SK-N-SH treated with all-trans-retinoic acid at 6 μM for 48 hours (cell line): ENCODE measurements around the gene PRKCQ.

Experiments used
- ATAC-seq: fragments of 200-7000 bp; cut with Tn5 transposase; 3 replicates; pipeline ENCODE4 v1.9.1; 2020; ENCODE audit warnings: mild to moderate bottlenecking, moderate library complexity
- ARNTL ChIP-seq: fragments of 450-650 bp; formaldehyde crosslinking; IDR thresholded peaks from 2 replicates; pipeline ENCODE4 v1.5.0; 2020; ENCODE audit warnings: low read depth, mild to moderate bottlenecking, moderate library complexity, borderline replicate concordance
- BACH2 ChIP-seq: fragments of 250-450 bp; sonication (Bioruptor Pico); IDR thresholded peaks from 2 replicates; pipeline ENCODE4 v1.9.0; 2021; ENCODE audit warnings: mild to moderate bottlenecking, borderline replicate concordance
- CSDC2 ChIP-seq: fragments of 250-450 bp; sonication (Bioruptor Pico); IDR thresholded peaks from 2 replicates; pipeline ENCODE4 v1.5.0; 2020; ENCODE audit warnings: mild to moderate bottlenecking, moderate library complexity
- ESRRG ChIP-seq: fragments of 250-450 bp; sonication (Bioruptor Pico); IDR thresholded peaks from 2 replicates; pipeline ENCODE4 v1.6.1; 2021; ENCODE audit warnings: mild to moderate bottlenecking
- GLIS3 ChIP-seq: fragments of 250-450 bp; sonication (Bioruptor Pico); IDR thresholded peaks from 2 replicates; pipeline ENCODE4 v1.5.0; 2020; ENCODE audit warnings: mild to moderate bottlenecking, moderate library complexity
- ISL1 ChIP-seq: fragments of 250-450 bp; sonication (Bioruptor Pico); IDR thresholded peaks from 2 replicates; pipeline ENCODE4 v2.1.2; 2022; ENCODE audit warnings: mild to moderate bottlenecking, moderate library complexity
- OSR1 ChIP-seq: fragments of 250-450 bp; sonication (Bioruptor Pico); IDR thresholded peaks from 2 replicates; pipeline ENCODE4 v1.8.0; 2022; ENCODE audit warnings: moderate library complexity, mild to moderate bottlenecking, inconsistent platforms
- PPARA ChIP-seq: fragments of 250-450 bp; sonication (Bioruptor Pico); IDR thresholded peaks from 2 replicates; pipeline ENCODE4 v1.5.0; 2020; ENCODE audit warnings: mild to moderate bottlenecking, borderline replicate concordance
- RARB ChIP-seq: fragments of 250-450 bp; sonication (Bioruptor Pico); IDR thresholded peaks from 2 replicates; pipeline ENCODE4 v1.8.0; 2021; ENCODE audit warnings: mild to moderate bottlenecking, moderate library complexity
- SNAI2 ChIP-seq: fragments of 250-450 bp; sonication (Bioruptor Pico); IDR thresholded peaks from 2 replicates; pipeline ENCODE4 v1.5.0; 2020; ENCODE audit warnings: mild to moderate bottlenecking, moderate library complexity
- TOX ChIP-seq: fragments of 250-450 bp; sonication (Bioruptor Pico); IDR thresholded peaks from 2 replicates; pipeline ENCODE4 v1.8.0; 2021; ENCODE audit warnings: mild to moderate bottlenecking, moderate library complexity, borderline replicate concordance
- TSHZ2 ChIP-seq: fragments of 250-450 bp; sonication (Bioruptor Pico); IDR thresholded peaks from 2 replicates; pipeline ENCODE4 v1.5.0; 2020; ENCODE audit warnings: mild to moderate bottlenecking, moderate library complexity
- ZC3H10 ChIP-seq: fragments of 250-450 bp; sonication (Bioruptor Pico); IDR thresholded peaks from 2 replicates; pipeline ENCODE4 v1.5.1; 2021; ENCODE audit warnings: mild to moderate bottlenecking, moderate library complexity
- ZFP3 ChIP-seq: fragments of 250-450 bp; sonication (Bioruptor Pico); IDR thresholded peaks from 2 replicates; pipeline ENCODE4 v1.5.0; 2020; ENCODE audit warnings: mild to moderate bottlenecking, moderate library complexity
- ZFP30 ChIP-seq: fragments of 450-650 bp; formaldehyde crosslinking; IDR thresholded peaks from 2 replicates; pipeline ENCODE4 v1.5.0; 2022; ENCODE audit warnings: mild to moderate bottlenecking, moderate library complexity
- ZNF565 ChIP-seq: fragments of 450-650 bp; formaldehyde crosslinking; conservative IDR thresholded peaks from 2 replicates; pipeline ENCODE4 v1.5.0; 2020; ENCODE audit warnings: low read depth, mild to moderate bottlenecking, moderate library complexity
- ZNF70 ChIP-seq: fragments of 450-650 bp; formaldehyde crosslinking; IDR thresholded peaks from 2 replicates; pipeline ENCODE4 v1.5.0; 2020; ENCODE audit warnings: mild to moderate bottlenecking, moderate library complexity
- ZNF8 ChIP-seq: fragments of 450-650 bp; formaldehyde crosslinking; IDR thresholded peaks from 2 replicates; pipeline ENCODE4 v1.5.0; 2020; ENCODE audit warnings: mild to moderate bottlenecking, moderate library complexity
- TF ChIP-seq, protein P1 (sequence below): fragments of 250-450 bp; sonication (Bioruptor Pico); IDR thresholded peaks from 2 replicates; pipeline ENCODE4 v1.8.0; 2020; ENCODE audit warnings: mild to moderate bottlenecking, moderate library complexity, borderline replicate concordance
- TF ChIP-seq, protein P2 (sequence below): fragments of 250-450 bp; sonication (Bioruptor Pico); IDR thresholded peaks from 2 replicates; pipeline ENCODE4 v1.5.1; 2020; ENCODE audit warnings: low read depth, mild to moderate bottlenecking, moderate library complexity
- TF ChIP-seq, protein P3 (sequence below): fragments of 250-450 bp; sonication (Bioruptor Pico); IDR thresholded peaks from 2 replicates; pipeline ENCODE4 v1.5.1; 2021; ENCODE audit warnings: mild to moderate bottlenecking, moderate library complexity
- TF ChIP-seq, protein P4 (sequence below): fragments of 250-450 bp; sonication (Bioruptor Pico); IDR thresholded peaks from 2 replicates; pipeline ENCODE4 v1.8.0; 2021; ENCODE audit warnings: low read depth, mild to moderate bottlenecking, moderate library complexity, borderline replicate concordance

Gene PRKCQ

DNA sequence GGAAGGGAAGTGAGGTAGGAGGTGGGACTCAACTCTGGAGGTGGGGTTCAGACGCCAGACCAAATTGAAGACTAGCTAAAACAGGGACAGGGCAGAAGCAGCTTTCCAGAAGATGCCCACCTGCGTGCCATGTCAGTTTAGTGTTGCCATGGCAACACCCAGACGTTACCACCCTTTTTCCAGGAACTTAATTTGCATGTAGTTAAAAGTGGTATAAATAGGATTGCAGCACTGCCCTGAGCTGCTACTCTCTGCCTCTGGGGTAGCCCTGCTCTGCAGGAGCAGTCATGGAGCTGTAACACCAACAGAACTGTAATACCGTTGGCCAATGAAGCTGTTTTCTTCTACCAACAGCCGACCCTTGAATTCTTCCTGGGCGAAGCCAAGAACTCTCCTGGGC lies 93.8 kb downstream of the PRKCQ start:
- no peak for ATAC-seq
- TF ChIP-seq, protein P1, sequence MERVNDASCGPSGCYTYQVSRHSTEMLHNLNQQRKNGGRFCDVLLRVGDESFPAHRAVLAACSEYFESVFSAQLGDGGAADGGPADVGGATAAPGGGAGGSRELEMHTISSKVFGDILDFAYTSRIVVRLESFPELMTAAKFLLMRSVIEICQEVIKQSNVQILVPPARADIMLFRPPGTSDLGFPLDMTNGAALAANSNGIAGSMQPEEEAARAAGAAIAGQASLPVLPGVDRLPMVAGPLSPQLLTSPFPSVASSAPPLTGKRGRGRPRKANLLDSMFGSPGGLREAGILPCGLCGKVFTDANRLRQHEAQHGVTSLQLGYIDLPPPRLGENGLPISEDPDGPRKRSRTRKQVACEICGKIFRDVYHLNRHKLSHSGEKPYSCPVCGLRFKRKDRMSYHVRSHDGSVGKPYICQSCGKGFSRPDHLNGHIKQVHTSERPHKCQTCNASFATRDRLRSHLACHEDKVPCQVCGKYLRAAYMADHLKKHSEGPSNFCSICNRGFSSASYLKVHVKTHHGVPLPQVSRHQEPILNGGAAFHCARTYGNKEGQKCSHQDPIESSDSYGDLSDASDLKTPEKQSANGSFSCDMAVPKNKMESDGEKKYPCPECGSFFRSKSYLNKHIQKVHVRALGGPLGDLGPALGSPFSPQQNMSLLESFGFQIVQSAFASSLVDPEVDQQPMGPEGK (CRISPR knock-in tag) = no peak
- no peak for TF ChIP-seq ESRRG (CRISPR knock-in tag)
- TF ChIP-seq ZNF565 = no peak
- TF ChIP-seq ZFP30 = no peak
- TF ChIP-seq ZNF8 = no peak
- TF ChIP-seq RARB = no peak
- no peak for TF ChIP-seq ZFP3
- TF ChIP-seq, protein P2, sequence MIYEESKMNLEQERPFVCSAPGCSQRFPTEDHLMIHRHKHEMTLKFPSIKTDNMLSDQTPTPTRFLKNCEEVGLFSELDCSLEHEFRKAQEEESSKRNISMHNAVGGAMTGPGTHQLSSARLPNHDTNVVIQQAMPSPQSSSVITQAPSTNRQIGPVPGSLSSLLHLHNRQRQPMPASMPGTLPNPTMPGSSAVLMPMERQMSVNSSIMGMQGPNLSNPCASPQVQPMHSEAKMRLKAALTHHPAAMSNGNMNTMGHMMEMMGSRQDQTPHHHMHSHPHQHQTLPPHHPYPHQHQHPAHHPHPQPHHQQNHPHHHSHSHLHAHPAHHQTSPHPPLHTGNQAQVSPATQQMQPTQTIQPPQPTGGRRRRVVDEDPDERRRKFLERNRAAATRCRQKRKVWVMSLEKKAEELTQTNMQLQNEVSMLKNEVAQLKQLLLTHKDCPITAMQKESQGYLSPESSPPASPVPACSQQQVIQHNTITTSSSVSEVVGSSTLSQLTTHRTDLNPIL = no peak
- TF ChIP-seq TOX (CRISPR knock-in tag) = no peak
- TF ChIP-seq ISL1 = no peak
- TF ChIP-seq BACH2 (CRISPR knock-in tag) = no peak
- TF ChIP-seq, protein P3, sequence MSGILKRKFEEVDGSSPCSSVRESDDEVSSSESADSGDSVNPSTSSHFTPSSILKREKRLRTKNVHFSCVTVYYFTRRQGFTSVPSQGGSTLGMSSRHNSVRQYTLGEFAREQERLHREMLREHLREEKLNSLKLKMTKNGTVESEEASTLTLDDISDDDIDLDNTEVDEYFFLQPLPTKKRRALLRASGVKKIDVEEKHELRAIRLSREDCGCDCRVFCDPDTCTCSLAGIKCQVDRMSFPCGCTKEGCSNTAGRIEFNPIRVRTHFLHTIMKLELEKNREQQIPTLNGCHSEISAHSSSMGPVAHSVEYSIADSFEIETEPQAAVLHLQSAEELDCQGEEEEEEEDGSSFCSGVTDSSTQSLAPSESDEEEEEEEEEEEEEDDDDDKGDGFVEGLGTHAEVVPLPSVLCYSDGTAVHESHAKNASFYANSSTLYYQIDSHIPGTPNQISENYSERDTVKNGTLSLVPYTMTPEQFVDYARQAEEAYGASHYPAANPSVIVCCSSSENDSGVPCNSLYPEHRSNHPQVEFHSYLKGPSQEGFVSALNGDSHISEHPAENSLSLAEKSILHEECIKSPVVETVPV = no peak
- no peak for TF ChIP-seq TSHZ2
- TF ChIP-seq OSR1 (CRISPR knock-in tag) = no peak

- no peak for ATAC-seq
These were observed 97.2 kb downstream of the PRKCQ start for GRCh38 chr10:6482737-6483357.

DNA sequence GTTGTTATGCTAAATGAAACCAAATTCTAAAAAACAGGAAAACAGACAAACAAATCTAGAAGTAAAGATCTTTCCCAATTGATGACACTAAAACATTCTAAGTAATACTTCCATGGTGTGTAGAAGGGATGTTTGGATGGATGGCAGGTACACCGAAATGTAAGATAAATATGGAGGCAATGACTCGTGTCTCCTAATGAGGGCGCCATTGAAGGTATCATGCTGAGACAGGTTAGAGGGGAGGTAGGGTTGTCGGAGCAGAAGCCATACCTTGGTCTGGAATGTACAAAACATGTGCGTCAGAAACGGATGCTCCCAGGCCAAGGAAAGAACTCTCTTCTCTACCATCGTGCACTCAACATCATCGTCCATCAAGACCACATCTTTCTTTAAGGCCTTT lies 101.4 kb downstream of the PRKCQ start:
- TF ChIP-seq SNAI2 (CRISPR knock-in tag) = no peak
- TF ChIP-seq PPARA (CRISPR knock-in tag) = no peak
- TF ChIP-seq GLIS3 (CRISPR knock-in tag) = no peak
- no peak for TF ChIP-seq CSDC2 (CRISPR knock-in tag)
- TF ChIP-seq ARNTL (CRISPR knock-in tag) = no peak
- no peak for TF ChIP-seq TOX (CRISPR knock-in tag)
- TF ChIP-seq ESRRG (CRISPR knock-in tag) = no peak
- TF ChIP-seq, protein P4, sequence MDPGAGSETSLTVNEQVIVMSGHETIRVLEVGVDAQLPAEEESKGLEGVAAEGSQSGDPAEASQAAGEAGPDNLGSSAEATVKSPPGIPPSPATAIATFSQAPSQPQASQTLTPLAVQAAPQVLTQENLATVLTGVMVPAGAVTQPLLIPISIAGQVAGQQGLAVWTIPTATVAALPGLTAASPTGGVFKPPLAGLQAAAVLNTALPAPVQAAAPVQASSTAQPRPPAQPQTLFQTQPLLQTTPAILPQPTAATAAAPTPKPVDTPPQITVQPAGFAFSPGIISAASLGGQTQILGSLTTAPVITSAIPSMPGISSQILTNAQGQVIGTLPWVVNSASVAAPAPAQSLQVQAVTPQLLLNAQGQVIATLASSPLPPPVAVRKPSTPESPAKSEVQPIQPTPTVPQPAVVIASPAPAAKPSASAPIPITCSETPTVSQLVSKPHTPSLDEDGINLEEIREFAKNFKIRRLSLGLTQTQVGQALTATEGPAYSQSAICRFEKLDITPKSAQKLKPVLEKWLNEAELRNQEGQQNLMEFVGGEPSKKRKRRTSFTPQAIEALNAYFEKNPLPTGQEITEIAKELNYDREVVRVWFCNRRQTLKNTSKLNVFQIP (CRISPR knock-in tag) = no peak
- no peak for ATAC-seq

More at GRCh38 chr10:6482737-6483357, 97.2 kb downstream of the PRKCQ start:
- TF ChIP-seq OSR1 (CRISPR knock-in tag) (no peak), ZNF70 (CRISPR knock-in tag) (no peak), ZNF8 (no peak), TOX (CRISPR knock-in tag) (no peak)

GRCh38 chr10:6476989-6477388 lies 103.1 kb downstream of the PRKCQ start:
- ATAC-seq = no peak
- TF ChIP-seq GLIS3 (CRISPR knock-in tag) (no peak), TSHZ2 (no peak), ZC3H10 (CRISPR knock-in tag) (no peak)
- TF ChIP-seq, protein P2 = no peak
- TF ChIP-seq, protein P1 (CRISPR knock-in tag) = no peak
